Esophagus squamous epithelium (tissue), 5 donors: ENCODE data around the gene ITM2A. TPM values are rescaled to one million over a fixed set of nuclear protein-coding genes. Genes with fewer than 3 reads are reported as not detected.
A peak's percentile ranks its signal among the peaks of the same experiment; 100 is the strongest.

Experiments used
- DNase-seq: peaks from one replicate; lab custom pipeline; 2025; lab: John Stamatoyannopoulos, UW
- H3K27ac ChIP-seq, 4 donors: fragments of 200-600 bp; sonication (generic); one replicate each; pipeline ENCODE4 v1.5.1; 2016 to 2019; ENCODE audit warnings: mild to moderate bottlenecking in 1 of 4
- H3K27me3 ChIP-seq, 4 donors: fragments of 200-600 bp; sonication (generic); 1 replicate in 3 of 4; 2 replicates in 1 of 4; pipeline versions ENCODE4 v1.5.1 to v1.6.0; 2017 to 2021; ENCODE audit warnings: antibody characterized with exemption in 1 of 4
- H3K36me3 ChIP-seq, 3 donors: fragments of 200-600 bp; sonication (generic); one replicate each; pipeline ENCODE4 v1.5.1; 2016 to 2019
- H3K4me1 ChIP-seq, 3 donors: fragments of 200-600 bp; sonication (generic); one replicate each; pipeline ENCODE4 v1.5.1; 2017 to 2019
- H3K4me3 ChIP-seq, 4 donors: fragments of 200-600 bp; sonication (generic); 1 replicate in 3 of 4; 2 replicates in 1 of 4; pipeline ENCODE4 v1.5.1; 2016 to 2019; ENCODE audit warnings: mild to moderate bottlenecking in 2 of 4, moderate library complexity in 1 of 4
- H3K9me3 ChIP-seq, 3 donors: fragments of 200-600 bp; sonication (generic); one replicate each; pipeline ENCODE4 v1.5.1; 2016 to 2019
- POLR2A ChIP-seq, 4 donors: fragments of 450-650 bp; IDR thresholded peaks; one replicate each; pipeline ENCODE4 v1.6.1; 2017; ENCODE audit warnings: antibody characterized with exemption in 4 of 4, mild to moderate bottlenecking in 4 of 4, moderate library complexity in 3 of 4
- WGBS, 2 donors: methylation state at CpG; one replicate each; pipeline ENCODE4 v1.1.5; 2018; 5-methylcytosine and 5-hydroxymethylcytosine counted together
- intact Hi-C: fragments of 100-400 bp; cut with DNase I; formaldehyde crosslinking; loops from one replicate; pipeline ENCODE4 v1.15.0; 2022
- total RNA-seq, 4 donors: library from RNA; depleted of rRNA; stranded (reverse); fragments of >200 nt; gene quantifications; one replicate each; pipeline ENCODE4 v1.1.0, GENCODE V29; 2016
- TF ChIP-seq, protein P1 (sequence below), 6 experiments: fragments of 450-650 bp in 4 of 6; fragments of 200-600 bp in 2 of 6; sonication (generic) in 2 of 6; IDR thresholded peaks; one replicate each; pipeline ENCODE4 v1.5.1; 2016 to 2019; ENCODE audit warnings: antibody characterized with exemption in 6 of 6, mild to moderate bottlenecking in 4 of 6, moderate library complexity in 4 of 6
- donor health status: DM: yes; HTN: yes; CAD: no.

ITM2A gene
- total RNA-seq, 4 donors from 2014 or later: 5.8 to 66.0 (median 12.7) TPM

DNA sequence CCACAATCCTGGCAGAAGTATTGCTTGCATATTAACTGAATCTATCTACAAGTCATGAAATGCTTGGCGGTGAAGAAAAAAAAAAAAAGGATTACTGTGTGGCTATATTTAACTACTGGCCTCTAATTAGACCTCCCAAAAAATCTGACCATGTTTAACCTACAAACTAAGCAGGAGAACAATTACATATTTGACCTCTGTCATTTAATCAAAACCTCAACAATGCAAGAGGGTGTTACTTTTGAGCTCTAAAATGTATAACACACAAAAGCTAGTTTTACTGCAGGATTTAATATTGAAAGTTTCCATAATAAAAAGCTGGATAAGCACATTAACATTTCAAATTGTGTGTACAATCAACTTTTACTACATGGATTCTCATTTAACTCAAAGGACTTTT is 1.5 kb downstream of the ITM2A start:
- Histone ChIP-seq H3K36me3 (no peaks in the 10 kb centered on the region), H3K27ac (peak overlapping the region in 2 of 4 donors; percentile 75 to 80), H3K27me3 (no peaks in the 10 kb centered on the region), H3K9me3 (no peaks in the 10 kb centered on the region), H3K4me1 (peaks cover 0 to 5% (median 0%) of the 10 kb centered on the region in 3 donors), H3K4me3 (peak overlapping the region in 3 of 4 donors; percentile 53 to 67 (median 54))
- 16% methylated on average over 1 of the region's 1 CpG; no CpG with 5 or more reads in 1 of the 2 donors for WGBS, 2 donors
- intact Hi-C loops: no loop called here
- TF ChIP-seq POLR2A (IDR thresholded peaks at IDR 0.05): no peak
- TF ChIP-seq, protein P1, sequence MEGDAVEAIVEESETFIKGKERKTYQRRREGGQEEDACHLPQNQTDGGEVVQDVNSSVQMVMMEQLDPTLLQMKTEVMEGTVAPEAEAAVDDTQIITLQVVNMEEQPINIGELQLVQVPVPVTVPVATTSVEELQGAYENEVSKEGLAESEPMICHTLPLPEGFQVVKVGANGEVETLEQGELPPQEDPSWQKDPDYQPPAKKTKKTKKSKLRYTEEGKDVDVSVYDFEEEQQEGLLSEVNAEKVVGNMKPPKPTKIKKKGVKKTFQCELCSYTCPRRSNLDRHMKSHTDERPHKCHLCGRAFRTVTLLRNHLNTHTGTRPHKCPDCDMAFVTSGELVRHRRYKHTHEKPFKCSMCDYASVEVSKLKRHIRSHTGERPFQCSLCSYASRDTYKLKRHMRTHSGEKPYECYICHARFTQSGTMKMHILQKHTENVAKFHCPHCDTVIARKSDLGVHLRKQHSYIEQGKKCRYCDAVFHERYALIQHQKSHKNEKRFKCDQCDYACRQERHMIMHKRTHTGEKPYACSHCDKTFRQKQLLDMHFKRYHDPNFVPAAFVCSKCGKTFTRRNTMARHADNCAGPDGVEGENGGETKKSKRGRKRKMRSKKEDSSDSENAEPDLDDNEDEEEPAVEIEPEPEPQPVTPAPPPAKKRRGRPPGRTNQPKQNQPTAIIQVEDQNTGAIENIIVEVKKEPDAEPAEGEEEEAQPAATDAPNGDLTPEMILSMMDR (IDR thresholded peaks at IDR 0.05): no peak
- no peak for DNase-seq

DNA sequence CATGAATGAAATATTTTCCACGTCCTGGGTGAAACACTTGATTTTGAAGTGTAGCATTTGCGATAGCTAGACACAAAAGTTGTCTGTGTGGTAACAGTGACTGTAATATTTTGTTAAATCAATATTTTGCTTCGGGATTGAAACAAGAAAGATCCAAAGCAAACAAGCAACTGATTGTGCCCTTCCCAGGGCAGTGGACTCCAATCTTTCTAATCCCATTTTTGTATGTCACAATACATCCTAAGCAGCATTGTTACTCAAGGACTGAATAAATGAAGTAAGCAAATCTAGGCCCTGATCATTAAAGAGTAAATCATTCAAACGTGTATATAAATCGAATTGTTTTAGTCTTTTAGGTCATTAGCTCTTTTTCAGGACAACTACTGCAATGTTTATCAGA is 2.8 kb downstream of the ITM2A start:
- Histone ChIP-seq H3K9me3 (no peaks in the 10 kb centered on the region), H3K27me3 (no peaks in the 10 kb centered on the region), H3K4me3 (no peak overlapping the region), H3K36me3 (no peaks in the 10 kb centered on the region), H3K27ac (no peak overlapping the region), H3K4me1 (peaks cover 0 to 5% (median 0%) of the 10 kb centered on the region in 3 donors)
- no peak for DNase-seq
- no peak for TF ChIP-seq POLR2A (IDR thresholded peaks at IDR 0.05)
- TF ChIP-seq, protein P1 (IDR thresholded peaks at IDR 0.05): no peak
- intact Hi-C loops: no loop called here
- WGBS, 2 donors: 35 to 55% methylated on average over 5 of the region's 5 CpGs

DNA sequence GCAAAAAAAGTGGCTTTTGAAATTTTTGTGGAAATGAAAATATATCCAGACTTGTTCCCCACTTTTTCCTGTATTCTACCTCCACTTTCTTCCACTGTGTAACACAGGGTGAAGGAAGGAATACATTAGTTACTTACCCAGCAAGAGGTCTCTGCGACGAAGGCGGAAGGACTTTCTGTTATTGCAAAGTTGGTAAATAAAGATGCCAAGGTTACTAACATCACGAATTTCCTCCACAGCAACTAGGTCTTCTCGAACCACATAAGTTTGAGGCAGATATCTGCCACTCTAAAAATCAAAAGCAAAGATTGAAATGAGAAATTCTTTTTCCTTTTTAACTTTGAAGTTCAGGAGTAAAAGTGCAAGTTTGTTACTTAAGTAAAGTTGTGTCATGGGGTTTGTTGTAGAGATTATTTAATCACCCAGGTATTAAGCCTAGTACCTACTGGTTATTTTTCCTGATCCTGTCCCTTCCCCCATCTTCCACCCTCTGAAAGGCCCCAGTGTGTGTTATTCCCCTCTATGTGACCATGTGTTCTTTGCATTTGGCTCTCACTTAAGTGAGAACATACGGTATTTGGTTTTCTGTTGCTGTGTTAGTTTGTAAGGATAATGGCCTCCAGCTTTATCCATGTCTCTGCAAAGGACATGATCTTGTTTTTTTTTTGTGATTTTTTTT is 5.8 kb downstream of the ITM2A start:
- no peaks in the 10 kb centered on the region for H3K9me3 ChIP-seq
- no peak overlapping the region for H3K4me3 ChIP-seq
- peaks cover 0 to 4% (median 0%) of the 10 kb centered on the region in 3 donors for H3K4me1 ChIP-seq
- no peaks in the 10 kb centered on the region for H3K36me3 ChIP-seq
- intact Hi-C loops: no loop called here
- H3K27me3 ChIP-seq: no peaks in the 10 kb centered on the region
- no peak overlapping the region for H3K27ac ChIP-seq
- TF ChIP-seq POLR2A (IDR thresholded peaks at IDR 0.05): no peak
- TF ChIP-seq, protein P1 (IDR thresholded peaks at IDR 0.05): no peak
- DNase-seq: no peak
- 65 to 79% methylated on average over 6 of the region's 6 CpGs for WGBS, 2 donors

DNA sequence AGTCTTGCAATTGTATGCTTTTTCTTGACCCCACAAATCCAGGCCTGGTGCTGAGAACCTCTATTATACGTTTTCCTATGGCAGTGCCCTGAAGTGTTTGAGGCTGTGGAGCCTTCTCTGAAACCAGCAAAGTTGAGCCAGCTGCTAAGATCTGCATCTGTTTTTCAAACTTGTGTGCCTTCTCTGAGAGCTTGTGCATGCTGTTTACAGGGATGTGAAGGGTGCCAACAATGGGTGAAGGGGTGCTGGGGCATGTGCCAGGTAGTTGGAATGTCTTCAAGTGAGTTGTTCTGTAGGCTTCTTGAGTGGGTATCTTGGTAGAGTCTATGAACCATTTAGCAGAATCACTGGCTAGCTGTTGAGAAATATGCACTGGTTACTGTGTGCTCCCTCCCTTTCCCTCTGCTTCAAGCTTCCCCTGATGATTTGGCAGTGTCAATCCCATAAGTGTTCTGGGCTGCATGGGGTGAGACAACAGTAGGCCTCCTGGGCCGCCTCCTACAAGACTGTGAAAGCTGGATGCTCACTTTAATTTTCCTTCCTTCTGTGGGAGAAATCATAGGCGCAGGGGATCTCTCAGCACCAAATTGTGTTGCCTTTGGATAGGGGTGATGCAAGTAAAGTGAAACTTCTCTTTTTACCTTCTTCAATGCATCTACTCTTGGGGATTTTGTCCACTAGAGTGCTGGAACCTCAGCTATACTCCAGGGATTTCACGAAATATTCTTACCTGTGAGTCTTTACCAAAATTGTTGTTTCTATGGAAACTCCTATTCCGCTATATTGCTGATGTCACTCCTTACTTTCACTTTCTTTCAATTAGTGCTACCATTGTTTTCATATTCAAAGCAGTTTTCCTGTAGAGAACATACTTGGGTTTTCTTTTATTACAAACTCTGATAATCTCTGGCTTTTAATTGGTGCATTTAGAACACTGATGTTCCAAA is 30.0 kb downstream of the ITM2A start:
- DNase-seq: no peak
- H3K27me3 ChIP-seq: no peaks in the 10 kb centered on the region
- H3K4me3 ChIP-seq: no peak overlapping the region
- H3K4me1 ChIP-seq: no peaks in the 10 kb centered on the region
- no peaks in the 10 kb centered on the region for H3K9me3 ChIP-seq
- H3K27ac ChIP-seq: no peak overlapping the region
- no peaks in the 10 kb centered on the region for H3K36me3 ChIP-seq
- TF ChIP-seq POLR2A (IDR thresholded peaks at IDR 0.05): no peak
- intact Hi-C loops: no loop called here
- WGBS, 2 donors: 76 to 78% methylated on average over 4 to 5 of the region's 5 CpGs

DNA sequence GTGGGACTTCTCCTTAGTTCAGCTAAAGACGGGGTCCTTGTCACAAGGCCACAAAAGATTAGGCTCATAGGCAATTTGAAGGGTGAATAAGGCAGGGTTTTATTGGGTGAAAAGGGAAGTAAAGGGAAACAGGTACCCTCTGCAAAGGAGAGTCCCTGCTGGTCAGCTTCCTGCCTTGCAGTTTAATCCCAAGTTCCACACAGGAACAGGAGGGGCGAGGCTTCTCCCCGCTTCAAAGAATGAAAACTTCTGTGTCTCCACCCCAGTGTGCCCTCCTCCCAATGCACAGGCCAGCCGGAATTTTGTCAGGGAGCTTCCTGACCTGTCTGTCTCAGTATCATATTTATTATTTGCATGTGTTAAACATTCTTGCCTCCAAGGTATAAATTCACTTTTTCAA is 37.1 kb downstream of the ITM2A start:
- H3K27ac ChIP-seq: no peak overlapping the region
- no peaks in the 10 kb centered on the region for H3K27me3 ChIP-seq
- H3K4me1 ChIP-seq: no peaks in the 10 kb centered on the region
- no peak for DNase-seq
- no peak overlapping the region for H3K4me3 ChIP-seq
- intact Hi-C loops: no loop called here
- no peaks in the 10 kb centered on the region for H3K9me3 ChIP-seq
- no peaks in the 10 kb centered on the region for H3K36me3 ChIP-seq
- WGBS, 2 donors: 36% methylated on average over 4 of the region's 4 CpGs; no CpG with 5 or more reads in 1 of the 2 donors
- no peak for TF ChIP-seq POLR2A (IDR thresholded peaks at IDR 0.05)
- TF ChIP-seq, protein P1 (IDR thresholded peaks at IDR 0.05): no peak
